ENCODE results near the gene CGREF1. TPM values are rescaled to one million over a fixed set of nuclear protein-coding genes. Genes with fewer than 3 reads are reported as not detected.
"Not testable (repeated sequence)": the region's sequence is repeated elsewhere in the genome, so short reads cannot be mapped to it uniquely, and the experiment has no call there.

CGREF1 gene
- total and polyA plus RNA-seq, 9 donors: 7.9 to 23.9 (median 11.1) TPM

DNA sequence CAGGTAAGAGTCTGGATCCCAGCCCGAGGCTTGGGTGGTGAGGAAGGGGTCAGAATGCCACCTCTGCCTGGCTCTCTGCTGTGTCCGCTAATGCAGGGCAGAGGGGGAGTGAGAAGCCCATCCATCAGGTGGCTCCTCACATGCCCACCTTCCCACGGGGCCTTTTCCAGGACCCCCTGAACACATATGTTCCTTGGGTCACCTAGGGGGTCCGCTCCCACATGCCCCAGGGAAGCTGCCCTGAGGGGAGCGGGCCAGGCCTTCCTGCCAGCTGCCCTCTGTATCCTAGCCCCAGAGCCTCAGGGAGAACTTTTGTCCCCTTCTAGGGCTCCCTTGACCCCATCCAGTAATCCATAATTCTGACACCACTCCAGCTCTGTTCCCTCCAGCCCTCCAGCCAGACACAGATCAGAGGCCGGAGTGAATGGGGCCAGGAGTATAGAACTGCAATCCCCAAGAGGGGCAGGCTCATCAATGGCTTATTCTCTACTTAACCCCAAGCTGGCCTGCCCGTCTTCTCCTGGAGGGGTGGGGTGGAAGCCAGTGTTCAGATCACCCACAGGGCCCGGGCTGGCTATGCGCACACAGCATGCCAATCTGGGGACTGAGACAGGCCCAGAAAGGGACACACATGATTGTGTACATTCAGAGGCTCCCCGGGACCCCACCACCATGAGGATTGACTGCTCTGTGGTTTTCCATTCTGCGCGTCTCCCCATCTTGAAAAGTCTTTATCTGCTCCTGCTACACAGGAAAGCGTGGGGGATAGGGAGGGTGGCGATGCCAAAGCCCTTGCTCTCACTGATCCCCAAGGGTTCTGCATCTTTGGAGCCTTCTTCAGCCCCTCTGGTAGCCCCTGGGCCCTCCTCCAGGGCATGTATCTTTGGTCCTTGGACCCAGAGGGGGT lies 39.4 kb downstream of the CGREF1 start:
- peaks cover 22% of the 10 kb centered on the region for H3K4me1 ChIP-seq (ENCODE audit: insufficient read depth)
- H3K9me3 ChIP-seq: no peaks in the 10 kb centered on the region
- H3K4me3 ChIP-seq: peak overlapping the region; percentile 59
- H3K36me3 ChIP-seq: no peaks in the 10 kb centered on the region
- peak in 3 of 5 donors; percentile 39 to 66 (median 47) for DNase-seq
- H3K27ac ChIP-seq: peak overlapping the region; percentile 48 to 98
- intact Hi-C loops (cut with DNase I): loop anchor here (10.0 kb wide), 2 partner anchors 45 to 105 kb away; partner anchors contain the start of genes MAPRE3 (in 2 of the 4) and TMEM214 (in 2 of the 4)
- no peaks in the 10 kb centered on the region for H3K27me3 ChIP-seq
- 5 to 14% (median 8%) methylated on average over 14 of the region's 14 CpGs for whole genome bisulfite sequencing, 3 donors
- TF ChIP-seq POLR2A (IDR thresholded peaks at IDR 0.05): no peak
- TF ChIP-seq EP300 (IDR thresholded peaks at IDR 0.05): no peak

DNA sequence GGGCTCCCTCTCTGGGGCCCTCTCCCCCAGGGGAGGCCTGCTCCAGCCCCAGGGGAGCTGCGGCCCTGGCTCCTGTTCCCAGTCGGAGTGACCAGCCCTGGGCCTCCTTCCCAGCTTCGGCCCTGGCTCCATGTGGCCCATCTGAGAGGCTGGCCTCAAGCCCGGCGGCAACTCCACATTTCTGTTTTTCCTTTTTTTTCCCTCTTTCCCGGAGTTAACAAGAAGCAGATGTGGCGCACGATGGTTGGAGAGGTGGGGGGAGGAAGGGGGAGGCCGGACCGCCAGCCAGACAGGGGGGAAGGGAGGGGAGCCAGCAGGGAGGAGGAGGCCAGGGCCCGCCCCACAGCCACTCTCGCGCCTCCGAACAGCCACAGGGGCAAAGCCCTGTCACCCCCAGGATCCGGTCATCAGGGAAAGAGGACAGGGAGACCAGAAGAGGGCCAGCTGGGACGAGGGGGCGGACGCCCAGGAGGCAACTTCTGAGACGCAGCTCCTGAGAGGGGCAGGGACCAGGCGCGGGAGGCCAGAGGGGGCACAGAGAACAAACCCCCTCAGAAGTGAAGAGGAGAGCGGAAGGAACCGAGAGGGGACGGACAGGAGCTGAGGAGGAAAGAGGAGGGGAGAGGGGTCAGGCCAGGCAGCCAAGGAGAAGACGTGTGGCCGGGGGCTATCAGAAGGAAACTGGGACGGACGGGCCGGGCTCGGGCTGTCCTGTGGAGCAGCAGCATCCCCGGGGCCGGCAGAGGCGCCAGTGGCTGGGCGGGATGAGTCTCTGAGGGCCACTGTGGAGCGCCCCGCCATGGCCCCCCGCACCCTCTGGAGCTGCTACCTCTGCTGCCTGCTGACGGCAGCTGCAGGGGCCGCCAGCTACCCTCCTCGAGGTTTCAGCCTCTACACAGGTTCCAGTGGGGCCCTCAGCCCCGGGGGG lies 40.4 kb downstream of the CGREF1 start, which contains the start of gene EMILIN1:
EMILIN1 (plus strand) TSS at position 349 of the 928 bp plus-strand sequence; CDS start at position 800, 451 bp downstream.
- Histone ChIP-seq H3K4me1 (ENCODE audit: insufficient read depth) (peaks cover 27% of the 10 kb centered on the region), H3K36me3 (no peaks in the 10 kb centered on the region), H3K9me3 (no peaks in the 10 kb centered on the region), H3K4me3 (peak within 1 kb of the TSS; percentile 59), H3K27me3 (no peaks in the 10 kb centered on the region), H3K27ac (peak within 1 kb of the TSS; percentile 48 to 98)
- TF ChIP-seq, protein P1, sequence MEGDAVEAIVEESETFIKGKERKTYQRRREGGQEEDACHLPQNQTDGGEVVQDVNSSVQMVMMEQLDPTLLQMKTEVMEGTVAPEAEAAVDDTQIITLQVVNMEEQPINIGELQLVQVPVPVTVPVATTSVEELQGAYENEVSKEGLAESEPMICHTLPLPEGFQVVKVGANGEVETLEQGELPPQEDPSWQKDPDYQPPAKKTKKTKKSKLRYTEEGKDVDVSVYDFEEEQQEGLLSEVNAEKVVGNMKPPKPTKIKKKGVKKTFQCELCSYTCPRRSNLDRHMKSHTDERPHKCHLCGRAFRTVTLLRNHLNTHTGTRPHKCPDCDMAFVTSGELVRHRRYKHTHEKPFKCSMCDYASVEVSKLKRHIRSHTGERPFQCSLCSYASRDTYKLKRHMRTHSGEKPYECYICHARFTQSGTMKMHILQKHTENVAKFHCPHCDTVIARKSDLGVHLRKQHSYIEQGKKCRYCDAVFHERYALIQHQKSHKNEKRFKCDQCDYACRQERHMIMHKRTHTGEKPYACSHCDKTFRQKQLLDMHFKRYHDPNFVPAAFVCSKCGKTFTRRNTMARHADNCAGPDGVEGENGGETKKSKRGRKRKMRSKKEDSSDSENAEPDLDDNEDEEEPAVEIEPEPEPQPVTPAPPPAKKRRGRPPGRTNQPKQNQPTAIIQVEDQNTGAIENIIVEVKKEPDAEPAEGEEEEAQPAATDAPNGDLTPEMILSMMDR (IDR thresholded peaks at IDR 0.05): no peak
- no peak for TF ChIP-seq EP300 (IDR thresholded peaks at IDR 0.05)
- TF ChIP-seq POLR2A (IDR thresholded peaks at IDR 0.05): peak; percentile 63
- peak; percentile 92 to 96 (median 95) for DNase-seq
- WGBS, 3 donors: 1 to 6% (median 2%) methylated on average over 39 to 41 of the region's 41 CpGs
- intact Hi-C loops (cut with DNase I): no loop called here

DNA sequence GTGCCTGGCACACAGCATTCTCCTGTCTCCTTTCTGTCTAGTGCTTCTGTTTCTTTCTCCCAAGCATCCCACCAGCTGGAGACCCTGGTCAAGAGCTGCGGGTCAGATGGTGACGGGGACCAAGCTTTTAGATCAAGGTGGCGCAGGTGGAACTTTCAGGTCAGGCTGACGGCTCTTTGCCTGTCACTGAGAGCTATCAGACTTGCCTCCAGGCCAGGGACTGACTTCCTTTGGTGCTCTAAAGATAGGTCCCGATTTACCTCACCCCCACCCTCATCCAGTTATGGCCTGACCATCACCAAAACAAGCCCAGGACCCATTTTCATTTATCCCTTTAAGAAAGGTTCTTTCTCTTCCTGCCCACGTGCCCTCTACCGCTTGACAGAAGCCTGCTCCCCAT lies 41.7 kb downstream of the CGREF1 start:
- Histone ChIP-seq H3K9me3 (no peaks in the 10 kb centered on the region), H3K4me1 (ENCODE audit: insufficient read depth) (peaks cover 27% of the 10 kb centered on the region), H3K27me3 (no peaks in the 10 kb centered on the region), H3K36me3 (no peaks in the 10 kb centered on the region), H3K27ac (peak overlapping the region; percentile 48 to 98), H3K4me3 (no peak overlapping the region)
- 59 to 61% (median 60%) methylated on average over 7 of the region's 7 CpGs for WGBS, 3 donors
- peak in 2 of 5 donors; percentile 36 to 43 for DNase-seq
- intact Hi-C loops (cut with DNase I): no loop called here
- TF ChIP-seq, protein P1 (IDR thresholded peaks at IDR 0.05): no peak
- TF ChIP-seq EP300 (IDR thresholded peaks at IDR 0.05) (no peak), POLR2A (IDR thresholded peaks at IDR 0.05) (no peak)

DNA sequence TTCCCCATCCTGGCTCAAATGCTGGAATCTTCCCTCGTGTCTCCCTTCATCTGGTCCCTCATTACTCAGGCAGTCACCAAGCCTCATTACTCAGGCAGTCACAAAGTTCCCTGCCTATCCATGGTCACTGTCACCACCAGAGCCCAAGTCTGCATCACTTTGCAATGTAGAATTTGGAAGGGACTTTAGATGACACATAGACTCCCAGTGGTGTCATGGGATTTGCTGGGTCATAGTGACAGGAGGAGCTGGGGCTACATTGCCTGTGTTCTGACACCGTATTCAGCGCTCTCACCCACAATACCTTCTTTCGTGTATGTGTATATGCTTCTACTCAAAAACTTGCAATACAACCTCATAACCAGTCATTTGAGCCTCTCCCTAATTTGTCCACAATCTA lies 42.6 kb downstream of the CGREF1 start:
- Histone ChIP-seq H3K4me3 (no peak overlapping the region), H3K4me1 (ENCODE audit: insufficient read depth) (peaks cover 22% of the 10 kb centered on the region), H3K36me3 (no peaks in the 10 kb centered on the region), H3K27ac (peak overlapping the region in 1 of 2 donors; percentile 98), H3K9me3 (no peaks in the 10 kb centered on the region), H3K27me3 (no peaks in the 10 kb centered on the region)
- no peak for TF ChIP-seq POLR2A (IDR thresholded peaks at IDR 0.05)
- no peak for TF ChIP-seq EP300 (IDR thresholded peaks at IDR 0.05)
- TF ChIP-seq, protein P1 (IDR thresholded peaks at IDR 0.05): no peak
- DNase-seq: no peak
- WGBS, 3 donors: 82 to 91% (median 89%) methylated on average over 4 of the region's 4 CpGs
- intact Hi-C loops (cut with DNase I): no loop called here

DNA sequence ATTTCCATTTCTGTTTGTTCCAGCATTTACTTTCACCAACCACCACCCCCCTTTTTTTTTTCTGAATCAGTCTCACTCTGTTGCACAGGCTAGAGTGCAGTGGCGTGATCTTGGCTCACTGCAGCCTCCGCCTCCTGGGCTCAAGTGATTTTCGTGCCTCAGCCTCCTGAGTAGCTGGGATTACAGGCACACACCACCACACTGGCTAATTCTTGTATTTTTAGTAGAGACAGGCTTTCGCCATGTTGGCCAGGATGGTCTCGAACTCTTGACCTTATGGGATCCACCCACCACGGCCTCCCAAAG lies 43.4 kb downstream of the CGREF1 start:
- H3K4me3 ChIP-seq; H3K27me3 ChIP-seq; H3K36me3 ChIP-seq; H3K9me3 ChIP-seq; DNase-seq; intact Hi-C loops (cut with DNase I): not testable (repeated sequence)
- Histone ChIP-seq H3K4me1 (ENCODE audit: insufficient read depth) (peaks cover 19% of the 10 kb centered on the region), H3K27ac (peak overlapping the region in 1 of 2 donors; percentile 98)
- 67 to 68% (median 67%) methylated on average over 6 of the region's 6 CpGs for WGBS, 3 donors
